Stimulated activated naive CD8-positive, alpha-beta T cell treated with anti-CD3 and anti-CD28 coated beads, Interleukin-15, amount 100 ng/mL, for 72 hours (primary cell): ENCODE data around the gene EFNA3.

Source experiments
- ATAC-seq: fragments of 150-1000 bp; cut with Tn5 transposase; 2 replicates; pipeline ENCODE4 v1.10.0; 2021; ENCODE audit warnings: mild to moderate bottlenecking, moderate library complexity
- DNase-seq, 2 donors: peaks; one replicate each; pipeline ENCODE4 v3.0.0; 2021 to 2022
- H3K27ac Mint-ChIP-seq, 2 donors: one replicate each; pipeline ENCODE4 v1.8.0; 2022; ENCODE audit warnings: mild to moderate bottlenecking in 2 of 2, mixed read lengths in 2 of 2, moderate library complexity in 2 of 2
- H3K27me3 Mint-ChIP-seq: one replicate; pipeline ENCODE4 v1.8.0; 2022; ENCODE audit warnings: mixed read lengths
- H3K4me1 Mint-ChIP-seq: one replicate; pipeline ENCODE4 v1.8.0; 2022; ENCODE audit warnings: mild to moderate bottlenecking, mixed read lengths
- H3K4me3 Mint-ChIP-seq, 2 donors: one replicate each; pipeline ENCODE4 v1.8.0; 2022; ENCODE audit warnings: mild to moderate bottlenecking in 2 of 2, mixed read lengths in 2 of 2, moderate library complexity in 1 of 2
- H3K9me3 Mint-ChIP-seq, 2 donors: one replicate each; pipeline ENCODE4 v1.8.0; 2022; ENCODE audit warnings: mixed read lengths in 2 of 2

EFNA3 gene

DNA sequence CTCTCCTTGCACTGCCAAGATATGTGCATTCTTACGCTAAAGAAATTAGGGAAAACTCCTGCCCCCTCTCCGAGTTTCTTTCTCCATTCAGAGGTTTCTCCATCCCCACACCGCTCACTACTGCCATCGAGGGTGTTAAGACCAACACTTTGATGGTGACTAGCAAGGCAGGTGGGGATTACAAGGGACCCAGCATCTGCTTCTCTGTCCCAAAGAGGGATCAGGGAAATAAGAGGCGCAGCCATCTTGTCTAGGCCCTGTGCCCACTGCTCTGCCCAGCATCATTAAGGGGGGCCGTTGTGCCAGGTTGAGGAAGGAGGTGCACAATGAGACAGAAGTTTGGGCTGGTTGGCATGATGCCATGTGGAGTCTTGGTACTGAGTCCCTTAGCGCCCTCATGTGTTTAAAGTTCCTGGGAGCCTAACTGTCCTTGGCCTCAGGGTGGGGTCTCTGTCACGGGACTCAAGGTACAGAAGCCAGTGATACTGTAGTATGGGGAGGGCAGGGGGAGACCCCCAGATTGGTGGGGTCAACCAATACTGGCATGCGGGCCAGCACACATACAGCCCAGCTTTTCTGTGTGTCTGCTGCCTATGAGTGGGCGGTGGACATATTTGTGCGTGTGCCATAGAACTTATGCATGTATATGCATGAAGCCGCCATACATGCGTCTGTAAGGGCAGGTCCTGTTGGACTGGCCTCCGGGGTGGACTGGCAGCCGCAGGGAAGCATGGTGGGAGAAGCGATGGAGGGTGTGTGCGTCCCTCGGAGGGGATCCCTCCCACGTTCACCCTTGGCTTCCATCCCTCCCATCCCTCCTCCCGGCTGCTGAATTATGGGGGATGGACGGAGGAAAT is 5.5 kb downstream of the EFNA3 start:
- DNase-seq (peak; percentile 49 to 54), ATAC-seq (no peak)
- no peaks in the 10 kb centered on the region for H3K9me3 Mint-ChIP-seq
- peak overlapping the region in 1 of 2 donors; percentile 69 for H3K27ac Mint-ChIP-seq
- H3K4me1 Mint-ChIP-seq = peaks cover 74% of the 10 kb centered on the region
- peaks cover 50% of the 10 kb centered on the region for H3K27me3 Mint-ChIP-seq
- peak overlapping the region; percentile 88 to 98 for H3K4me3 Mint-ChIP-seq

DNA sequence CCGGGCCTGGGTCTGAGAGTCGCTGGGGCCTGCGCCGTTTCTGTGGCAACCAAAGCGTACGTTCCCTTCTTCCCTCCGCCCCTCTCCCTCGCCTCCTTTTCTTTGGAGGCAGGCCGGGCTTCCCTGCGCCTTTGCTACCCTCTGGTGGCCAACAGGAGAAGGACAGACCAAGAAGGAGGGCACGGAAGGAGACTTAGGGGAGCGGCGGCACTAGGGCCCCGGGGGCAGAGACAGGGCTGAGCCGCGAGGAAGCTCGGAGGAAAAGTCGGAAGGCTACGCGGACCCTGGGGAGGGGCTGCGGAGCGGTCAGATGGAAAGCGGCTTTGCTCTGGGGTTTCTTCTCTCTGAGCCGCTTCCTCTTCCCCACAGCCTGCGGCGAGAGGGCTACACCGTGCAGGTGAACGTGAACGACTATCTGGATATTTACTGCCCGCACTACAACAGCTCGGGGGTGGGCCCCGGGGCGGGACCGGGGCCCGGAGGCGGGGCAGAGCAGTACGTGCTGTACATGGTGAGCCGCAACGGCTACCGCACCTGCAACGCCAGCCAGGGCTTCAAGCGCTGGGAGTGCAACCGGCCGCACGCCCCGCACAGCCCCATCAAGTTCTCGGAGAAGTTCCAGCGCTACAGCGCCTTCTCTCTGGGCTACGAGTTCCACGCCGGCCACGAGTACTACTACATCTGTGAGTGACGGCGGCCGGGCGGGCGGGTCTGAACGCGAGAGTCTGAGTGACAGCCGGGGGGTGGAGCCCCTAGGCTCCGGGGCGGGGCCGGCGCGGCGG is 6.3 kb downstream of the EFNA3 start:
- peak overlapping the region; percentile 92 to 98 for H3K27ac Mint-ChIP-seq

DNA sequence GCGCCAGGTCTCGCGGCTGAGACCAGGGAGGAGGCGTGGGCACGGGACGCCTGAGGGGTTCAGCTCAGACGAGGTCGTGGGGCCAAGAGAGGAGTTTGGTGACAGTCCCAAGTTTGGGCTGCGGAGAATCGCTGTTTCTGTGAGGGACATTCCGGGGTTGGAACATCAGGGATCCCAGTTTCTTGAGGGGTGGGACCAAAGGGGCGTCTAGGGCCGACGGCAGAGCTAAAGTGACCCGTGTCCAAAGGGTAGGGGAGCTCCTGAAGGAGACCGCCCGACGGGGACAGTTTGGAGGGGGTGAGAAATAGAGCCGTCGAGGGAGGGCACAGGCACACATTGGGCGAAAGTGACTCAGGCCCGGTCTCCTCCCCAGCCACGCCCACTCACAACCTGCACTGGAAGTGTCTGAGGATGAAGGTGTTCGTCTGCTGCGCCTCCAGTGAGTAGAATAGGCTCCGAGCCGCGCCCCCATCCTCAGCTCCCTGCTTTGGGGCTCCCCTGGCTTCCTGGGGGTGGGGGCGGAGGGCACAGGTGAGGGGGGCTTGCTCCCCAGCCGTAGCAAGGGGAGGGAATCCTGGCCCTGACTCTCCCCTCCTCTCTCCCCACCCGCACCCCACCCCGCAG is 7.0 kb downstream of the EFNA3 start:
- ATAC-seq = peak; percentile 54
- Mint-ChIP-seq H3K4me3 (peak overlapping the region; percentile 88 to 98), H3K27ac (peak overlapping the region; percentile 92 to 98)

More for the DNA sequence above, 6.3 kb downstream of the EFNA3 start:
- Mint-ChIP-seq H3K27me3 (peaks cover 42% of the 10 kb centered on the region), H3K4me3 (peak overlapping the region; percentile 88 to 98), H3K9me3 (no peaks in the 10 kb centered on the region), H3K4me1 (peaks cover 66% of the 10 kb centered on the region)
- peak; percentile 92 to 96 for DNase-seq
- peak; percentile 87 for ATAC-seq

DNA sequence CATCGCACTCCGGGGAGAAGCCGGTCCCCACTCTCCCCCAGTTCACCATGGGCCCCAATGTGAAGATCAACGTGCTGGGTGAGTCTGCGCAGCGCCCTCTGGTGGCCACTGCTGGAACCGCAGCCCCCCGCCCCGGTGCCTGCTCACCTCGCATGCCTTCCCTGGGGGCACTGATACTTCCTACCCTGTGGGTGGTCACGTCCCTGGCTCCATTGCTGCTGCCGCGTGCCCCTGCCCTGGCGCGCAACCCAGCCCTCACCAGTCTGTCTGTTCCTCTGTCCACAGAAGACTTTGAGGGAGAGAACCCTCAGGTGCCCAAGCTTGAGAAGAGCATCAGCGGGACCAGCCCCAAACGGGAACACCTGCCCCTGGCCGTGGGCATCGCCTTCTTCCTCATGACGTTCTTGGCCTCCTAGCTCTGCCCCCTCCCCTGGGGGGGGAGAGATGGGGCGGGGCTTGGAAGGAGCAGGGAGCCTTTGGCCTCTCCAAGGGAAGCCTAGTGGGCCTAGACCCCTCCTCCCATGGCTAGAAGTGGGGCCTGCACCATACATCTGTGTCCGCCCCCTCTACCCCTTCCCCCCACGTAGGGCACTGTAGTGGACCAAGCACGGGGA is 7.6 kb downstream of the EFNA3 start:
- Mint-ChIP-seq H3K27ac (peak overlapping the region in 1 of 2 donors; percentile 74), H3K9me3 (no peaks in the 10 kb centered on the region), H3K27me3 (peaks cover 33% of the 10 kb centered on the region), H3K4me3 (peak overlapping the region; percentile 88 to 98), H3K4me1 (peaks cover 60% of the 10 kb centered on the region)
- ATAC-seq (peak; percentile 25), DNase-seq (peak; percentile 84 to 91)

More for the DNA sequence above, 7.0 kb downstream of the EFNA3 start:
- DNase-seq = peak; percentile 79
- Mint-ChIP-seq H3K9me3 (no peaks in the 10 kb centered on the region), H3K27me3 (peaks cover 37% of the 10 kb centered on the region), H3K4me1 (peaks cover 60% of the 10 kb centered on the region)

DNA sequence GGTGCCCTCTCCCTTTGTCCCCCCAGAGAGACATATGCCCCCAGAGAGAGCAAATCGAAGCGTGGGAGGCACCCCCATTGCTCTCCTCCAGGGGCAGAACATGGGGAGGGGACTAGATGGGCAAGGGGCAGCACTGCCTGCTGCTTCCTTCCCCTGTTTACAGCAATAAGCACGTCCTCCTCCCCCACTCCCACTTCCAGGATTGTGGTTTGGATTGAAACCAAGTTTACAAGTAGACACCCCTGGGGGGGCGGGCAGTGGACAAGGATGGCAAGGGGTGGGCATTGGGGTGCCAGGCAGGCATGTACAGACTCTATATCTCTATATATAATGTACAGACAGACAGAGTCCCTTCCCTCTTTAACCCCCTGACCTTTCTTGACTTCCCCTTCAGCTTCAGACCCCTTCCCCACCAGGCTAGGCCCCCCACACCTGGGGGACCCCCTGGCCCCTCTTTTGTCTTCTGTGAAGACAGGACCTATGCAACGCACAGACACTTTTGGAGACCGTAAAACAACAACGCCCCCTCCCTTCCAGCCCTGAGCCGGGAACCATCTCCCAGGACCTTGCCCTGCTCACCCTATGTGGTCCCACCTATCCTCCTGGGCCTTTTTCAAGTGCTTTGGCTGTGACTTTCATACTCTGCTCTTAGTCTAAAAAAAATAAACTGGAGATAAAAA is 8.4 kb downstream of the EFNA3 start:
- ATAC-seq (no peak), DNase-seq (no peak)
- Mint-ChIP-seq H3K4me3 (no peak overlapping the region), H3K27ac (no peak overlapping the region), H3K4me1 (peaks cover 60% of the 10 kb centered on the region), H3K9me3 (no peaks in the 10 kb centered on the region), H3K27me3 (peaks cover 25% of the 10 kb centered on the region)

DNA sequence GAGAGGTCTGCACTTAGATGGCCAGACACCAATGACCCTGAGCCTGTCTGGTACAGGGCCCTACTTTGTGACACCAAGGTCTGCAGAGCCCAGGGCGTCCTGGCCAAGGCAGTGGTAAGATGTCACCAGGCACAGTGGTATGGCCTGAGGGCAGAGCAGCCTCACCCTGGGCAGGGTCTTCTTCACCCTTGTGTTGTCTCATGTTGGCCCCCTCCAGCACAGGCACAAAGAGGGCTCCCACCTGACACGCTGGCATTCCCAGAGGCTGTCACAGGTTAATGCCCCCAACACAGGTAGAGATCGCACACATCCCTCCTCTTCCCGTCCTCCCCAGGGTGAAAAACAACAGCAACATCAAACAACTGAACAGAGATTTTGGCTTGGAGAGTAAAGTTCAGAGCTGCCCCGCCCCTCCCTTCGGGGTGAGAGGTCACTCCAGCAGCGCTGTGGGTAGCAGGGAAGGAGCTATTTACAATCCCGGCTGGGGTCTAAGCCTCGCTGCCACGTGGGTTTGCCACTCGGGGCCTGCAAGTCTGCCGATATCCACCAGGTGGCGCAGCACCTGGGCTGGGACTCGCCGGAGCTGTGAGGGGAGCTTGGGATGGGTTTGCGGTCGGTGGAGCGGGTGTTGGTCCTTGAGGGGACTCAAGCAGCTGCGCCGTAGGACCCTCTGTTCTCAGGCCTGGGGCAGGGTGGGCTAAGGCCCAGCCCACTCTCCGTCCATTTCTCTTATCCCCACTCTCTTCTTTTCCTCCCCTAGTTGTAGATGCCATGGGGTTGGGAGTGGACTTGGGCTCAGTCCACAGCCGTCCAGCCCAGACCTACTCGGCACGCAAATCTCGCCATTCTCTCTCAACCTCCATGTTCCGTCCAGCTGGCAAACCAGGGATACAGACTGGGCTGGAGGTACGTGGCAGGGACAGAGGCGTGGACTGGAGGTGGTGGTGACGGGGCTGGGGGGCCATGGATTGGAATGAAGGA is 12.7 kb downstream of the EFNA3 start:
- DNase-seq = peak; percentile 78 to 80
- peak; percentile 76 for ATAC-seq
- H3K27ac Mint-ChIP-seq = peak overlapping the region in 1 of 2 donors; percentile 25
- peaks cover 14% of the 10 kb centered on the region for H3K27me3 Mint-ChIP-seq
- no peaks in the 10 kb centered on the region for H3K9me3 Mint-ChIP-seq
- H3K4me1 Mint-ChIP-seq = peaks cover 28% of the 10 kb centered on the region
- peak overlapping the region in 1 of 2 donors; percentile 35 for H3K4me3 Mint-ChIP-seq

DNA sequence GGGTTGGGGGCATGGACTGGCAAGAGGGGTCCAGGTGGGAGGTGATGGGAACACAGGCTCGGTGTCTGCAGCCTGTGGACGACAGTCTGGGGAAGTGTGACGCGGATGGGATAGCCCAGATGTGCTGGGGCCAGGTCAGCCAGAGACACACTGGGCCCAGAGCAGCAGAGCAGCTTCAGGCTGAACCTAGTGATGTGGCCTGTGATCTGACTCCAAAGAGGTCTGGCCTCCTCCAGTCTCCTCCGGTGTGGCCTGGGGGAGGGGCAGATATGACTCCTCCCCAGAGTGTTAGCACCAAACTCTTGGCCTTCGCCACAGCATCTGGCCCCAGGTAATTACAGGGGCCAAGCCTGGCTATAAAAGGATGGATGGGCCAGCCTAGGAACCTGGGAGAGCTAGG is 13.5 kb downstream of the EFNA3 start:
- no peak for ATAC-seq
- H3K4me3 Mint-ChIP-seq = no peak overlapping the region
- H3K9me3 Mint-ChIP-seq = no peaks in the 10 kb centered on the region
- peaks cover 25% of the 10 kb centered on the region for H3K4me1 Mint-ChIP-seq
- DNase-seq = no peak
- H3K27ac Mint-ChIP-seq = no peak overlapping the region
- peaks cover 14% of the 10 kb centered on the region for H3K27me3 Mint-ChIP-seq

DNA sequence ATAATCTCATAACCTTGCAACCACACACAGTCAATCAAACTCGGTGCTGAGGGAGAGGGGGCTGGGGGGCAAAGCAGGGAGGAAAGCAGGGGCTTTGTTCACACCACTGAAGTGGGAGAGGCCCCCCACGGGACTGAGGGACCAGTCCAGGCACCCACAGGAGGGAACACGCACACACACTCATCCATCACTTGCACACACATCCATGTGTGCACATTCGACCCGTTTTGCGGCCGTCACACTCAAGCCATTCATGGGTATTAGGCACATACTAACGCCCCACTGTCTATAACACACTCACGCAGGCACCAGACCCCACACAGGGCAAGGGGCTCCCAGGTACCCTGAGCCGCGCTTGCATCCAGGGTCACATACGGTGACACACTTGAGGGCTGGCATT is 14.0 kb downstream of the EFNA3 start:
- no peak overlapping the region for H3K27ac Mint-ChIP-seq
- H3K4me3 Mint-ChIP-seq = no peak overlapping the region
- DNase-seq (no peak), ATAC-seq (no peak)
- H3K4me1 Mint-ChIP-seq = peaks cover 20% of the 10 kb centered on the region
- H3K9me3 Mint-ChIP-seq = no peaks in the 10 kb centered on the region
- peaks cover 14% of the 10 kb centered on the region for H3K27me3 Mint-ChIP-seq

DNA sequence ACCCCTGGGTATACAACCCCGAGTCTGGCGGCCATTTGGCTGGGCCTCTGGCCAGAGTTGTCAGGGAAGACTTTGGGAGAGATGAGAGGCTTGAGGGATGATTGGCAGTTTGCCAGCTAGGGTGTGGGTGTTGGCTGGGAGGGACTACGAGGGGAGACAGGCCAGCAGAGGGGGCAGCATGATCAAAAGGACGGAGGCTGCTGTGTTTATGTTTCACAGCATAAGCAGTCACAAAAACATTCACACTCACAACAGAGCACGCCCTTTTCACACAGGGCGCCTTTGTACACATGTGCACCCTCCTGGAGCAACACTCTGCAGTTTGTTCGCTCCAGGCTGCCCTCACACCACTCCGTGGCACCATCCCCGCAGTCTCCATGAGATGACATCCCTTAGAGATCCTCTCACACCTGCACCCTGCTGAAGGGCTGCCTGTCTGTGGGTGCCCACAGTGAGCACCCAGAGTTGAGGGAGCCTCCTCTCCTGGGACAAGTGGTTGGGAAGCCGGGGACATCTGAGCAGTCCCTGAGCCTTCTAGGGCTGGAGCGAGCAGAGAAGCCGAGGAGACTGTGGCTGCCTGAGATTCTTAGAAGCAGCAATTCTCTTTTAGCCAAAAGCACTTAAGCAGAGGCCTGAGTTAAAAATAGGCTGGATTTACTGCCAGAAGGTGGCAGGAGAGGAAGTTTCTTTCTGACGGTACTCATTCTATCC is 15.4 kb downstream of the EFNA3 start:
- Mint-ChIP-seq H3K27ac (no peak overlapping the region), H3K4me1 (peaks cover 20% of the 10 kb centered on the region), H3K9me3 (no peaks in the 10 kb centered on the region), H3K27me3 (peaks cover 14% of the 10 kb centered on the region), H3K4me3 (no peak overlapping the region)
- ATAC-seq (peak; percentile 61), DNase-seq (no peak)

DNA sequence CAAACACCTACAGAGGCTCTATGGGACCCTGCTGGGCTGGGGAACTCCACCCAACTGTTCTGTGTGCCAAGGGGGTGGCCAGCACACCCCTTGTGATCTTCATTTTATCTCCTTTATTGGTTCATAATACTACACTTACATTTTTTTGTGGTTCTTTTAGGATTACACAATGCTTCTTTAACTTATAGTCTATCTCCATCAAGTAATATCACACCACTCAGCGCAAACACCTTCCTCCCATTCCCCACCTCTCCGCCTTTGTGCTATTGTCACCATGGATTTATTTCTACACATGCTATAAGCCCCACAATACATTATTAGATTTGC is 15.9 kb downstream of the EFNA3 start:
- Mint-ChIP-seq H3K9me3 (no peaks in the 10 kb centered on the region), H3K4me3 (no peak overlapping the region), H3K27me3 (peaks cover 14% of the 10 kb centered on the region), H3K27ac (no peak overlapping the region), H3K4me1 (peaks cover 20% of the 10 kb centered on the region)
- ATAC-seq = no peak
- DNase-seq = no peak

DNA sequence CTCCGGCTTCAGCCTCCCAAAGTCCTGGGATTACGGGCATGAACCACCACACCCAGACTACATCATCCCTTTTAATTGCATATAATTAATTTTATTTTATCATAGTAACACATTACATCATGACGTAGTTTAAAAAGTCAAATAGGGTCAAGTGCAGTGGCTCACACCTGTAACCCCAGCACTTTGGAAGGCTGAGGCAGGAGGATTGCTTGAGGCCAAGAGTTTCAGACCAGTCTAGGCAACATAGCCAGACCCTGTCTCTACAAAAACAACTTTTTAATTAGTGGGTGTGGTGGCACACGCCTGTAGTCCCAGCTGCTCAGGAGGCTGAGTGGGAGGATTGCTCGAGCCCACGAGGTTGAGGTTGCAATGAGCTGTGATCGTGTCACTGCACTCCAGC is 20.7 kb downstream of the EFNA3 start:
- Mint-ChIP-seq H3K27ac (peak overlapping the region in 1 of 2 donors; percentile 83), H3K4me3 (no peak overlapping the region), H3K9me3 (no peaks in the 10 kb centered on the region), H3K27me3 (peaks cover 14% of the 10 kb centered on the region), H3K4me1 (peaks cover 1% of the 10 kb centered on the region)
- DNase-seq = no peak
- no peak for ATAC-seq

DNA sequence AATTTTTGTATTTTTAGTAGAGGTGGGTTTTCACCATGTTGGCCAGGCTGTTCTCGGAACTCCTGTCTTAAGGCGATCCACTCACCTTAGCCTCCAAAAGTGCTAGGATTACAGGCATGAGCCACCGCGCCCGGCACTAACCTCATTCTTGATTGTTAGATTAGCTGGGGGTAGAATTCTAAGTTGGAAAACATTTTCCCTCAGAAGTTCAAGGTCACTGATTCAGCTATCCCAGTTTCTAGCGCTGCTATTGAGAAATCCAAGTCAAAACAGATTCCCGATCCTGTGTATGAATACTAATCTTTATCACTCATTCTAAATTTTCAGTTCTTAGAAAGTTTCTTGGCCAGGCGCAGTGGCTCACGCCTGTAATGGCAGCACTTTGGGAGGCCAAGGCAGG is 24.7 kb downstream of the EFNA3 start:
- no peaks in the 10 kb centered on the region for H3K27me3 Mint-ChIP-seq

DNA sequence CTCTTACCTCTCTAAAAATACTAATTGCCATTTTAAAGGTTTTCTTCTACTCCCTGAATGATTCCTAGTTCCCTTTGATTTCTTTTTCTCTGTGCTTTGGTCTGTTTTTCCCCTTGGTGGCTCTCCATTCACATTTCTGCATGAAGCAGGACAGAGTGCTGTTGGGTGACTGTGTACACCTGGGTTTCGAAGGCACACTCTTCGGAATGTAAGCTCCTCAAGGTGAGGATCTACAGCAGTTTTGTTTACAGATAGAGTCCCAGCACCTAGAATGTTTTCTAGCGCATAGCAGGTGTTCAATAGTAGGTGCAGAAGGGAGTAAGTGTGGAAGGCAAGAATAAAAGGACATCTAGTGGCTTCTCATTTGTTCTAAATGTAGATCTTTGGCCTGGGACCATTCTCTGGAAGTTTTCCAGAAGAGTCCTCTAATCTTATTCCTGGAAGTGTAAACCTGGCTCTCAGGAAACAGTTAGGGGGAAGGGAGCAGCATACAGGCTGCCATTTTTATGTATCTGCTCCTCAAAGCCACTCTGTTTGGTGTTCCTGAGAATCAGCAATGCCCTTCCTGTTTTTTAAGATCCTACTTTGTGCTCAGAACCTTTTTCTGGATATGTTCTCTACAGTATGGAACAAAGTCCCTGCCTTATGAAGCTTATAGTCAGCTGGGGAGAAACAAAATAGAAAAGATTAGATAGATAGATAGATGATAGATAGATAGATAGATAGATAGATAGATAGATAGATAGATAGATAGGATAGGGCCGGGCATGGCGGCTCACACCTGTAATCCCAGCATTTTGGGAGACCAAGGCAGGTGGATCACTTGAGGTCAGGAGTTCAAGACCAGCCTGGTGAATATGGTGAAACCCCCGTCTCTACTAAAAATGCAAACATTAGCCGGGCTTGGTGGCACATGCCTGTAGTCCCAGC is 26.2 kb downstream of the EFNA3 start:
- Mint-ChIP-seq H3K27me3 (no peaks in the 10 kb centered on the region), H3K9me3 (no peaks in the 10 kb centered on the region), H3K27ac (no peak overlapping the region), H3K4me1 (no peaks in the 10 kb centered on the region), H3K4me3 (no peak overlapping the region)
- DNase-seq (no peak), ATAC-seq (no peak)

More for the DNA sequence above, 24.7 kb downstream of the EFNA3 start:
- H3K9me3 Mint-ChIP-seq = no peaks in the 10 kb centered on the region
- no peak overlapping the region for H3K4me3 Mint-ChIP-seq
- H3K4me1 Mint-ChIP-seq = no peaks in the 10 kb centered on the region
- no peak for ATAC-seq
- DNase-seq = no peak
- H3K27ac Mint-ChIP-seq = no peak overlapping the region
